GM11168 (cell line): Measurements from ENCODE around the gene PILRA.
"Not testable (repeated sequence)": the region's sequence is repeated elsewhere in the genome, so short reads cannot be mapped to it uniquely, and the experiment has no call there.

Experiments
- in situ Hi-C: fragments of 300-500 bp; cut with MboI; formaldehyde crosslinking; loops from one replicate; pipeline ENCODE4 v1.12.0; 2022; ENCODE audit warnings: low sequenced_read_pairs; ENCODE audit not compliant: unreplicated experiment

The PILRA gene

DNA sequence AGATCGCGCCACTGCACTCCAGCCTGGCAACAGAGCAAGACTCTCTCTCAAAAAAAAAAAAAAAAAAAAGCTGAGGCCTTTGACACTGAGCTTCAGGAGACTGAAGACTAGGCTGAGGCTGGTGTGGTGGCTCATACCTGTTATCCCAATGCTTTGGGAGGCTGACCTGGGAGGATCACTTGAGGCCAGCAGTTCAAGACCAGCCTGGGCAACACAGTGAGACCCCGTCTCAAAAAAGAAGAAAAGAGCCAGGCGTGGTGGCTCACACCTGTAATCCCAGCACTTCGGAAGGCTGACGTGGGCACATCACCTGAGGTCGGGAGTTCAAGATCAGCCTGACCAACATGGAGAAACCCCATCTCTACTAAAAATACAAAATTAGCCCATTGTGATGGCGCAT, 74.1 kb downstream of the PILRA start:
- in situ Hi-C loops, result not testable (repeated sequence)

DNA sequence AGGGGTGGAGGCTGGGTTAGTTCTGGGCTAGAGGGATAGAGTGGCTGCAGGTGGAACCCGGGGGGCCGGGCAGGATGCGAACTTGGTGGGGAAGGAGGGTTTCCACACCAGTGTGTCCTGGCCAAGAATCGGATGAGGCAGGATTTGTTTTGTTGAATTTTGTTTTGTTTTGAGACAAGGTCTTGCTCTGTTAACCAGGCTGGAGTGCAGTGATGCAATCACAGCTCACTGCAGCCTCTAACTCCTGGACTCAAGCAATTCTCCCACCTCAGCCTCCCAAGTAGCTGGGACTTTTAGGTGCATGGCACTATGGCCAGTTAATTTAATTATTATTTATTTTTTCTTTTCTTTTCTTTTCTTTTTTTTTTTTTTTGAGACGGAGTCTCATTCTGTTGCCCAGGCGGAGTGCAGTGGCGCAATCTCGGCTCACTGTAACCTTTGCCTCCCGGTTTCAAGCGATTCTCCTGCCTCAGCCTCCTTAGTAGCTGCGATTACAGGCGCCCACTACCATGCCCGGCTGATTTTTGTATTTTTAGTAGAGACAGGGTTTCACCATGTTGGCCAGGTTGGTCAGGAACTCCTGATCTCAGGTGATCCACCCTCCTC, 76.0 kb downstream of the PILRA start:
- in situ Hi-C loops, result no loop called here
